SK-N-SH (cell line): ENCODE results near the gene THOP1. TPM values are rescaled to one million over a fixed set of nuclear protein-coding genes. Genes with fewer than 3 reads are reported as not detected.
A peak's percentile ranks its signal among the peaks of the same experiment; 100 is the strongest.

Experiments used
- CTCF ChIA-PET: fragments of 300-600, 350-600 bp; formaldehyde crosslinking; extraction: SDS; loops from one replicate; lab custom pipeline; 2021; lab: Yijun Ruan, JAX
- POLR2A ChIA-PET: fragments of 350-600 bp; sonication (Branson Sonifier 250); formaldehyde crosslinking; extraction: SDS; loops from one replicate; lab custom pipeline; 2020; ENCODE audit warnings: antibody characterized with exemption, inconsistent platforms; lab: Yijun Ruan, JAX
- DNase-seq: peaks from one replicate; pipeline ENCODE4 v3.0.0; 2012
- H2AFZ ChIP-seq: fragments of 200-600 bp; sonication (generic); 2 replicates; pipeline ENCODE4 v1.8.1; 2016; ENCODE audit warnings: antibody characterized with exemption, mild to moderate bottlenecking, low read depth
- H3F3A ChIP-seq: fragments of 200-600 bp; sonication (generic); replicated peaks from 2 replicates; pipeline ENCODE3; 2016; ENCODE audit warnings: antibody characterized with exemption, mild to moderate bottlenecking; ENCODE audit not compliant: insufficient read depth
- H3K27ac ChIP-seq, 2 experiments: fragments of 200-500 bp in 1 of 2; fragments of 200-600 bp in 1 of 2; sonication (Bioruptor generic) in 1 of 2; sonication (generic), shearing (Covaris generic) in 1 of 2; 2 replicates each; pipeline versions ENCODE4 v1.5.1 to v1.6.1; 2014 to 2016; ENCODE audit warnings: low read depth in 2 of 2, inconsistent platforms in 1 of 2, low read length in 1 of 2, mild to moderate bottlenecking in 1 of 2, mixed read lengths in 1 of 2
- H3K27me3 ChIP-seq: fragments of 200-600 bp; sonication (generic), shearing (Covaris generic); 2 replicates; pipeline ENCODE4 v1.6.1; 2016; ENCODE audit warnings: mixed run types; ENCODE audit not compliant: insufficient read depth
- H3K36me3 ChIP-seq, 2 experiments: fragments of 200-500 bp in 1 of 2; fragments of 200-600 bp in 1 of 2; sonication (Bioruptor generic) in 1 of 2; sonication (generic) in 1 of 2; replicated peaks in 1 of 2; 2 replicates each; pipeline versions ENCODE3 to v1.5.1; 2014 to 2016; ENCODE audit warnings: low read length in 1 of 2, mild to moderate bottlenecking in 1 of 2; ENCODE audit not compliant: insufficient read depth in 2 of 2, control insufficient read depth in 1 of 2
- H3K4me1 ChIP-seq, 2 experiments: fragments of 200-500 bp in 1 of 2; fragments of 200-600 bp in 1 of 2; sonication (Bioruptor generic) in 1 of 2; sonication (generic), shearing (Covaris generic) in 1 of 2; 2 replicates each; pipeline versions ENCODE4 v1.5.1 to v1.6.1; 2014 to 2016; ENCODE audit warnings: low read depth in 1 of 2, low read length in 1 of 2, mixed run types in 1 of 2; ENCODE audit not compliant: insufficient read depth in 2 of 2, control insufficient read depth in 1 of 2
- H3K4me2 ChIP-seq: fragments of 200-600 bp; sonication (generic), shearing (Covaris generic); 2 replicates; pipeline ENCODE4 v1.6.1; 2017; ENCODE audit warnings: mixed run types
- H3K4me3 ChIP-seq, 2 experiments: fragments of 200-500 bp in 1 of 2; fragments of 200-600 bp in 1 of 2; sonication (Bioruptor generic) in 1 of 2; sonication (generic), shearing (Covaris generic) in 1 of 2; 2 replicates each; pipeline versions ENCODE4 v1.5.1 to v1.8.1; 2014 to 2016; ENCODE audit warnings: low read depth in 2 of 2, inconsistent platforms in 1 of 2, low read length in 1 of 2, mild to moderate bottlenecking in 1 of 2, mixed read lengths in 1 of 2, moderate library complexity in 1 of 2
- H3K79me2 ChIP-seq: fragments of 200-600 bp; sonication (generic); 2 replicates; pipeline ENCODE4 v1.8.1; 2017; ENCODE audit warnings: mild to moderate bottlenecking; ENCODE audit not compliant: insufficient read depth
- H3K9ac ChIP-seq: fragments of 200-600 bp; sonication (generic); 2 replicates; pipeline ENCODE4 v1.6.1; 2017; ENCODE audit warnings: mixed run types
- H3K9me2 ChIP-seq: fragments of 200-600 bp; sonication (generic); 2 replicates; pipeline ENCODE4 v1.6.1; 2017; ENCODE audit warnings: mixed run types
- H3K9me3 ChIP-seq: fragments of 200-600 bp; sonication (generic); 2 replicates; pipeline ENCODE4 v1.6.1; 2017; ENCODE audit warnings: mixed run types, mild to moderate bottlenecking, moderate library complexity
- H4K20me1 ChIP-seq: fragments of 200-600 bp; sonication (generic); 2 replicates; pipeline ENCODE4 v1.6.1; 2017; ENCODE audit warnings: mild to moderate bottlenecking, mixed run types; ENCODE audit not compliant: insufficient read depth
- EZH2phosphoT487 ChIP-seq: fragments of 200-600 bp; sonication (generic); IDR thresholded peaks from 2 replicates; pipeline ENCODE4 v1.6.1; 2017; ENCODE audit warnings: low read depth, mixed run types, mild to moderate bottlenecking, antibody characterized with exemption, moderate library complexity, borderline replicate concordance
- FOXM1 ChIP-seq: IDR thresholded peaks from 2 replicates; pipeline ENCODE4 v1.4.0; 2012; ENCODE audit warnings: low read depth, mild to moderate bottlenecking
- NFIC ChIP-seq: IDR thresholded peaks from 2 replicates; pipeline ENCODE4 v1.4.0; 2012; ENCODE audit warnings: borderline replicate concordance
- NRF1 ChIP-seq: IDR thresholded peaks from 2 replicates; pipeline ENCODE4 v1.6.1; 2012; ENCODE audit warnings: low read depth, mild to moderate bottlenecking, low read length
- POLR2AphosphoS5 ChIP-seq: IDR thresholded peaks from 2 replicates; pipeline ENCODE4 v1.6.1; 2012; ENCODE audit warnings: low read depth, low read length
- RAD21 ChIP-seq: IDR thresholded peaks from 2 replicates; pipeline ENCODE4 v1.6.1; 2012; ENCODE audit warnings: mild to moderate bottlenecking, low read length
- RCOR1 ChIP-seq: fragments of 150-350 bp; IDR thresholded peaks from 2 replicates; pipeline ENCODE4 v1.6.1; 2017; ENCODE audit warnings: antibody characterized with exemption, low read length
- TAF1 ChIP-seq: IDR thresholded peaks from 2 replicates; pipeline ENCODE4 v1.6.1; 2012; ENCODE audit warnings: low read depth, mild to moderate bottlenecking, low read length, moderate library complexity, borderline replicate concordance
- TEAD4 ChIP-seq: IDR thresholded peaks from 2 replicates; pipeline ENCODE4 v1.4.0; 2012; ENCODE audit warnings: mild to moderate bottlenecking, borderline replicate concordance; ENCODE audit not compliant: insufficient read depth
- USF1 ChIP-seq: IDR thresholded peaks from 2 replicates; pipeline ENCODE4 v1.4.0; 2012; ENCODE audit warnings: low read depth, borderline replicate concordance
- WGBS: methylation state at CpG from one replicate; pipeline ENCODE4 v1.1.6; 2017; ENCODE audit warnings: low lambda C conversion rate; 5-methylcytosine and 5-hydroxymethylcytosine counted together
- polyA plus RNA-seq, 3 experiments: library from polyadenylated mRNA; depleted of rRNA; stranded (reverse); fragments of >200 nt; gene quantifications; 2 replicates each; pipeline ENCODE4 v1.2.3, GENCODE V29; 2012

THOP1 gene
- polyA plus RNA-seq, 1 of the 3 experiments (the other 2 are of a cell fraction) = 138 TPM

- DNase-seq = peak; percentile 29
- ChIA-PET CTCF (interaction anchor here (1.2 to 2.4 kb wide), 2 partner anchors 75 to 164 kb away, joined by 3 to 6 read pairs; no protein-coding TSS in a partner anchor), POLR2A (interaction anchor here (0.7 kb wide), 1 partner anchor 17 kb away, joined by 4 read pairs; no protein-coding TSS in a partner anchor)
- no peaks in the 10 kb centered on the region for H3K9me3 ChIP-seq
- no peaks in the 10 kb centered on the region for H3K79me2 ChIP-seq
- no peaks in the 10 kb centered on the region for H3F3A ChIP-seq
- no peaks in the 10 kb centered on the region for H3K9me2 ChIP-seq
- H3K27ac ChIP-seq = peak overlapping the region in 1 of 2 experiments; percentile 86; a peak in 1 of 4 replicates
- 91% methylated on average over 25 of the region's 34 CpGs for WGBS
- no peaks in the 10 kb centered on the region for H4K20me1 ChIP-seq
- H2AFZ ChIP-seq = no peak overlapping the region
- no peak overlapping the region for H3K4me2 ChIP-seq
- no peaks in the 10 kb centered on the region for H3K27me3 ChIP-seq
- peaks cover 0 to 23% of the 10 kb centered on the region in 2 experiments; a peak in 1 of 4 replicates for H3K4me1 ChIP-seq
- H3K4me3 ChIP-seq = no peak overlapping the region
- peaks cover 3 to 54% of the 10 kb centered on the region in 2 experiments for H3K36me3 ChIP-seq
- no peak overlapping the region for H3K9ac ChIP-seq
- TF ChIP-seq TAF1 (no peak), FOXM1 (no peak), RAD21 (no peak), USF1 (no peak)
Observed at GRCh38 chr19:2811735-2812413, 26.6 kb downstream of the THOP1 start.

- POLR2A ChIA-PET = interaction anchor here (0.7 kb wide), 1 partner anchor 16 kb away, joined by 4 read pairs; no protein-coding TSS in a partner anchor
- Histone ChIP-seq H3K4me2 (no peak overlapping the region), H3K27ac (peak overlapping the region in 1 of 2 experiments; percentile 86; a peak in 2 of 4 replicates), H4K20me1 (no peaks in the 10 kb centered on the region), H3K9ac (no peak overlapping the region), H3K9me3 (no peaks in the 10 kb centered on the region), H3K4me1 (peaks cover 0 to 23% of the 10 kb centered on the region in 2 experiments; a peak in 1 of 4 replicates), H2AFZ (no peak overlapping the region), H3K9me2 (no peaks in the 10 kb centered on the region), H3F3A (no peaks in the 10 kb centered on the region), H3K36me3 (peaks cover 3 to 47% of the 10 kb centered on the region in 2 experiments), H3K79me2 (no peaks in the 10 kb centered on the region), H3K4me3 (no peak overlapping the region), H3K27me3 (no peaks in the 10 kb centered on the region)
- TF ChIP-seq RCOR1 (no peak), TEAD4 (no peak), NRF1 (no peak), EZH2phosphoT487 (no peak), POLR2AphosphoS5 (no peak), NFIC (no peak)
- CTCF ChIA-PET = interaction anchor here (1.0 to 2.4 kb wide), 3 partner anchors 74 to 296 kb away, joined by 3 to 6 read pairs (median 3); no protein-coding TSS in a partner anchor
- DNase-seq = peak; percentile 57
- WGBS = 95% methylated on average over 11 of the region's 37 CpGs
Observed at GRCh38 chr19:2812414-2813234, 27.3 kb downstream of the THOP1 start.
